ENCODE data around the gene TMED4.
A peak's percentile ranks its signal among the peaks of the same experiment; 100 is the strongest.
"Not testable (repeated sequence)": the region's sequence is repeated elsewhere in the genome, so short reads cannot be mapped to it uniquely, and the experiment has no call there.

The TMED4 gene

GRCh38 chr7:44599222-44599621, 17.2 kb upstream of the TMED4 start:
- in situ Hi-C loops (cut with HindIII; ENCODE audit: low pct_unique_long_range_greater_than_20kb, low sequenced_read_pairs): no loop called here
- DNase-seq (ENCODE audit: low read depth in 1 of 2, low spot score in 1 of 2): no peak
- no peak for TF ChIP-seq JUND (IDR thresholded peaks at IDR 0.05; ENCODE audit: low read depth)

GRCh38 chr7:44597181-44597580, 15.2 kb upstream of the TMED4 start:
- in situ Hi-C loops (cut with HindIII; ENCODE audit: low pct_unique_long_range_greater_than_20kb, low sequenced_read_pairs); DNase-seq (ENCODE audit: low read depth in 1 of 2, low spot score in 1 of 2): not testable (repeated sequence)

- no peak for TF ChIP-seq JUND (IDR thresholded peaks at IDR 0.05; ENCODE audit: low read depth)
- DNase-seq (ENCODE audit: low read depth in 1 of 2, low spot score in 1 of 2): peak in 1 of 2 experiments; percentile 28
- in situ Hi-C loops (cut with HindIII; ENCODE audit: low pct_unique_long_range_greater_than_20kb, low sequenced_read_pairs): no loop called here
Measured at GRCh38 chr7:44595934-44596635, 14.1 kb upstream of the TMED4 start.

GRCh38 chr7:44590910-44591309, 8.9 kb upstream of the TMED4 start:
- in situ Hi-C loops (cut with HindIII; ENCODE audit: low pct_unique_long_range_greater_than_20kb, low sequenced_read_pairs): no loop called here
- TF ChIP-seq JUND (IDR thresholded peaks at IDR 0.05; ENCODE audit: low read depth): no peak
- DNase-seq (ENCODE audit: low read depth in 1 of 2, low spot score in 1 of 2): no peak

- DNase-seq (ENCODE audit: low read depth in 1 of 2, low spot score in 1 of 2): peak in 1 of 2 experiments; percentile 80
- in situ Hi-C loops (cut with HindIII; ENCODE audit: low pct_unique_long_range_greater_than_20kb, low sequenced_read_pairs): no loop called here
- TF ChIP-seq JUND (IDR thresholded peaks at IDR 0.05; ENCODE audit: low read depth): no peak
Measured at GRCh38 chr7:44587843-44588711, 6.0 kb upstream of the TMED4 start.

GRCh38 chr7:44583146-44583865, 1.3 kb upstream of the TMED4 start:
- TF ChIP-seq JUND (IDR thresholded peaks at IDR 0.05; ENCODE audit: low read depth): no peak
- in situ Hi-C loops (cut with HindIII; ENCODE audit: low pct_unique_long_range_greater_than_20kb, low sequenced_read_pairs): no loop called here
- DNase-seq (ENCODE audit: low read depth in 1 of 2, low spot score in 1 of 2): no peak

GRCh38 chr7:44580945-44581878, 819 bp downstream of the TMED4 start:
- peak in 1 of 2 experiments; percentile 34 for DNase-seq (ENCODE audit: low read depth in 1 of 2, low spot score in 1 of 2)
- in situ Hi-C loops (cut with HindIII; ENCODE audit: low pct_unique_long_range_greater_than_20kb, low sequenced_read_pairs): no loop called here
- TF ChIP-seq JUND (IDR thresholded peaks at IDR 0.05; ENCODE audit: low read depth): no peak

- no peak for DNase-seq (ENCODE audit: low read depth in 1 of 2, low spot score in 1 of 2)
- in situ Hi-C loops (cut with HindIII; ENCODE audit: low pct_unique_long_range_greater_than_20kb, low sequenced_read_pairs): no loop called here
Measured at GRCh38 chr7:44576228-44576627, 5.8 kb downstream of the TMED4 start.

GRCh38 chr7:44575054-44575453, 7.0 kb downstream of the TMED4 start:
- no peak for TF ChIP-seq JUND (IDR thresholded peaks at IDR 0.05; ENCODE audit: low read depth)
- in situ Hi-C loops (cut with HindIII; ENCODE audit: low pct_unique_long_range_greater_than_20kb, low sequenced_read_pairs): no loop called here
- no peak for DNase-seq (ENCODE audit: low read depth in 1 of 2, low spot score in 1 of 2)

More at GRCh38 chr7:44576228-44576627, 5.8 kb downstream of the TMED4 start:
- TF ChIP-seq JUND (IDR thresholded peaks at IDR 0.05; ENCODE audit: low read depth): no peak

- no peak for DNase-seq (ENCODE audit: low read depth in 1 of 2, low spot score in 1 of 2)
- TF ChIP-seq JUND (IDR thresholded peaks at IDR 0.05; ENCODE audit: low read depth): no peak
- in situ Hi-C loops (cut with HindIII; ENCODE audit: low pct_unique_long_range_greater_than_20kb, low sequenced_read_pairs): no loop called here
Measured at GRCh38 chr7:44574287-44574872, 7.7 kb downstream of the TMED4 start.

- DNase-seq (ENCODE audit: low read depth in 1 of 2, low spot score in 1 of 2): peak; percentile 96 to 97
- in situ Hi-C loops (cut with HindIII; ENCODE audit: low pct_unique_long_range_greater_than_20kb, low sequenced_read_pairs): no loop called here
- TF ChIP-seq JUND (IDR thresholded peaks at IDR 0.05; ENCODE audit: low read depth): no peak
Measured at GRCh38 chr7:44573464-44574286, 8.4 kb downstream of the TMED4 start, which contains the start of gene DDX56. TSS of gene DDX56 (minus strand) at chr7:44573908. CDS start at chr7:44573895, 13 bp downstream.

Data from T47D (cell line).